Measurements from ENCODE around the gene PPFIBP1. TPM values are rescaled to one million over a fixed set of nuclear protein-coding genes. Genes with fewer than 3 reads are reported as not detected.
A peak's percentile ranks its signal among the peaks of the same experiment; 100 is the strongest.
"Not testable (repeated sequence)": the region's sequence is repeated elsewhere in the genome, so short reads cannot be mapped to it uniquely, and the experiment has no call there.

The PPFIBP1 gene
- total RNA-seq, 1 donor from 2014 or later = 69.3 TPM

DNA sequence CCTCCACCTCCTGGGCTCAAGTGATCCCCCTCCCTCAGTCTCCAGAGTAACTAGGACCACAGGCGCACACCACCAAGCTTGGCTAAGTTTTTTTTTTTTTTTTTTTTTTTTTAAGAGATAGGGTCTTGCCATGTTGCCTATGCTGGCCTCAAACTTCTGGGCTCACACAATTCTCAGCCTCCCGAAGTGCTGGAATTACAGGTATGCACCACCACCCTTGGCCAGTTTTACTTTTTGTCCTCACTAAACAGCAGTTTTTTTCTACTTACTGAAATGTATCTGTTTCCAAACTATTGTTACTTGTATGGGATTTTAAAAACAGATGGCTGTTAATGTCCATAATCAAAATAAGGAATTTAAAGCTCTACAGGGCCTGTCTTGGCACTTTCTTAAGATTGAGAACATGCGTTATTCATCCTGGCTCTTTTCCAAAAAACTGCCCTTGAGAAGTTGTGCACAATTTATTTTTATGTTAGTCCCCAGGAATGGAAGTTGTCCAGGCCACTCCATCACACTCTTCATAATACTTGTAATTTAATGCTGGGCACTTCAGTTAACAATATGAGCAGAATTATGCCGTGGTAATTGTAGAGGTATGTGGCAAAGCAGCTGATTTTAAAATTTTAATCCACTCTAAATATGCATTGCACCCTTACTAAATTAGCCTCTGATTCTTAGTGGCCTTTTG is 120.3 kb downstream of the PPFIBP1 start:
- DNase-seq (ENCODE audit: low spot score in 2 of 2) (no peak), FAIRE-seq (no peak)

DNA sequence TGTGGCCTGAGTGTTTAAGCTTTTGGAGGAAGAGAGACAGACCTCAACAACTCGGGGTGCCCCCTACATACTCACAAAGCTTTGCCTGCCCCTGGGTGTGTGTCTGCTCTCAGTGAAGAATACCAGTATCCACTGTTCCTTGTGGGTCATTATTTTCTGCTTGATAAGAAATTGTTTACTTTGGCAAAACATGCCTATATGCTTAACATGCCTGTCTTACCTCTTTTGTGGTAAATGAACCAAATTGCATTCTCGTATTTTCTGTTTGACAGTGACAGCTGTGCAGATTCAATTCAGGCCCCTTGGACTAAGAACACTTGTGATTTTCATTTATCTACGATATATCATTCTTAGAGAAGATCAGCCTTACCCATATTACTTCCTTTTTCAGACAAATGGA is 121.7 kb downstream of the PPFIBP1 start:
- FAIRE-seq = no peak
- no peak for DNase-seq (ENCODE audit: low spot score in 2 of 2)

DNA sequence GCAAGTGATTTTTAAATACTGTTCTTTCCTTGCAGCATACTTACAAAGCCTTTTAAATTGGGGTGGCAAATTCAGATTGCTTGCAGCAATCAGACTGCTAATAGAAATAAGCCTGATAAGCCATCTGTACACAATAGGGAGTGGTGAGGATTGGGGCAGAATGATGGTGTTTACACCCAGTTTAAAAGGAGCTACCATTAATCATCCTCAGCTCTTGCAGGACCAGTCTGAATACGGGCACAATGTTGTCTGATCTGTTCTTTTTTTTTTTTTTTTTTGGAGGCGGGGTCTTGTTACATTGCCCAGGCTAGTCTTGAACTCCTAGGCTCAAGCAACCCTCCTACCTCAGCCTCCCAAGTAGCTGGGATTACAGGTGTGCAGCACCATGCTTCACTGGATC is 122.1 kb downstream of the PPFIBP1 start:
- FAIRE-seq = no peak

DNA sequence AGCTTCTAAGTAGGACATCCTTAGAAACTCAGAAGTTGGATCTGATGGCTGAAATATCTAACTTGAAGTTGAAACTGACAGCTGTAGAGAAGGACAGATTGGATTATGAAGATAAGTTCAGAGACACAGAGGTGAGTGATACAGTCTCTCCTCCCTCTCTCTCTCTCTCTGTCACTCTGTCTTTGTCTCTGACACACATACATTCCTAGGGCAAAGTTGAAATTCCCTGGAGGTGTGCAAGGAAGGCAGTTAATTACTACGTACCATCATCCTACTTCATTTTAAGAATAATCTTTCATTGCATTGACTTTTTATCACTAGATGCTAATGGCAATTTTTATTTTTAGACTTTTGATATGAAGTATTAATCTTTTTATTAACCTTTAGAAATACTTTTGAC is 126.0 kb downstream of the PPFIBP1 start:
- FAIRE-seq = no peak
- DNase-seq (ENCODE audit: low spot score in 2 of 2) = no peak

More for the DNA sequence above, 122.1 kb downstream of the PPFIBP1 start:
- DNase-seq (ENCODE audit: low spot score in 2 of 2) = no peak

DNA sequence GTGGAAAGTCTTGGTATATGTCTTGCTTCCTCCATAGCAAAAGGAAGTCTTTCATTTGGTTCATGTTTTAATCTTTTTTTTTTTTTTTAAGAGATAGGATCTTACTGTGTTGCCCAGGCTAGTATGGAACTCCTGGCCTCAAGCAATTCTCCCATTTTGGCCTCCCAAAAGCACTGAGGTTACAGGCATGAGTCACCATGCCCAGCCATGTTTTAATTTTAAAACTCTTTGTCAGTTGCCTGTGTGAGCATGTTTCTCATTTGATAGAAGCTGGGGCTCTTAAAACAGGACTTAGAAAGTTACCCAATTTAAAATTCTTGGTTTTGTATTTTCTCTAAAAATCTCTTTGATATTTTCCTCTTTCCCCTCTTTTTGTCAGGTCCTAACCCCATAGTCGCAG is 127.2 kb downstream of the PPFIBP1 start:
- FAIRE-seq = no peak
- DNase-seq (ENCODE audit: low spot score in 2 of 2) = no peak

DNA sequence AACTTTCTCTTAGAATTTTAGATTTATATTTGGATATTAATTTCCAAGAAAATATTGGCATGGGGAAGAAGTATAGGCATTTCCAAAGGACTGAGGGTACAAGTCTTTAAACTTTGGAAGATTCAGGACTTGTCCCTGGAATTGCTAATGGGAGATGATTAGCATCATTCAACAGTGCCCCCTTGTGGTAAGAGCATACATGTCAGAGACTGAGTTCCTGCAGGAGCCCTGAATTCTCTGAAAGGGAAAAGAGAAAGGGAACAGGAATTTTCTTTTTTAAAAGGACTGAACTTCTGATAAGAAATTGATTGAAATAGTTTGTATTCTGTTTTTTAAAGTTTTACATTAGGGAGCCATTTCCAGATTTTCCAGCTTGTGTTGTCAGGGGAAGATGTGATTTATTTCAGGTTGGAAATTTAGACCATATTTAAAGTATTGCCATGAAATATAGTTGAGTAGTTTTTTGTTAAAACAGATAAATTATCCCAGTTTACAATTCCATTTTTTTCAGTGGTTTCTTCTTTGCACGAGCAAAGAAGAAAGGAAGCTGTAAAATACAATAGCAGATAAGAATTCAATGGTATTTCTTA is 128.3 kb downstream of the PPFIBP1 start:
- peak; percentile 70 for FAIRE-seq
- DNase-seq (ENCODE audit: low spot score in 2 of 2) = peak; percentile 28 to 45

DNA sequence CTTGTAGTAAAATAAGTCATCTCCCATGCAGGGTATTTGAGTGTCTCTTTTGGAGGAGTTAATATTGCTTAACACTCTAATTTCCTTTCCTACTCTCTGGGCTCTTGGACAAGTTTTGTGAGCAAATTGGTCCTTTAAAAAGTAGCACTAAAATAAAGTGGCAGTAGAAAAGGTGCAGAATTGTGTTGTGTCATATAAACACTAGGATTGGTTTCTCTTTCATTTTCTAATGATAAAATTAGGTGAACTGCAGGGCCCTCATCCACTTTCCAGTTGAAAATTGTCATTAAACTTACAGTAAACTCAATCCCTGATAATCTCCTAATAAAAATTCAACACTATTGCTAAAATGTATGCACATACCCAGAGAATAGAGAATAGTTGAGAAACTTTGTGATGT is 129.7 kb downstream of the PPFIBP1 start:
- FAIRE-seq (no peak), DNase-seq (ENCODE audit: low spot score in 2 of 2) (no peak)

DNA sequence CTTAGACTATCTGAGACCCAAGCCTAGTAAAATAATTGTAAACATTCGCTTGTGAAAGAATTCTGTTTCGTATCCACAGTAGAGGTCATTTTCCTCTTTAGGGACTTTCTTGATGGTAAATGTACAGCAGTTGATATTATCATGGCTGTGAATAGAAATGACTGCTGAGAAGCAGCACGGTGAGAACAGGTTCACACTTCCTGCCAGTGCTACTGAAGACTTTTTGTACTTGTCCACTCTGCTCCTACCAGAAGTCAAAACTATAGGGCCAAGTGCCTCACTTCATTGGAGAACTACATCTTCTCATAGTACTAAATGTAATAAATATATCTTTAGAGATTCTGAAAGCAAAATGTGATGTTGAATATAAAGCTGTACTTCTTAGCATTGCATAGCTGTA is 131.5 kb downstream of the PPFIBP1 start:
- not testable (repeated sequence) for DNase-seq (ENCODE audit: low spot score in 2 of 2); FAIRE-seq

DNA sequence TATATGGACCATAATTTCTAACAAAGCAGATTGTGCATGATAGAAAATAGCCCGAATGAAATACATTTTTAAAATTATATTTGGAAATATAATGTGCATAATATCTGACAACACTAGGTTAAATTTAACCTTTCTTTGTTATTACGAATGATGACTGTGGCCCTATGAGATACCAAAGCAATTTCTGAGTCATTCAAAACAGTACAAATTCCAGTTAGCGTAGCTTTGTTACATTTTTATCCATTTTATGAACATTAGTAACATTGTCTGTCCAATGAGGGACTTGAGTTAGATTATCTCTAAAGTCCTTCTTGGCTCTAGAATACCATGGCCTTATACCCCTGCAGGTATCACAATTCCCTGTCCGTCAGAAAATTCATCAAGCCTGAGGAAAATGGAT is 133.3 kb downstream of the PPFIBP1 start:
- DNase-seq (ENCODE audit: low spot score in 2 of 2) = no peak
- no peak for FAIRE-seq

DNA sequence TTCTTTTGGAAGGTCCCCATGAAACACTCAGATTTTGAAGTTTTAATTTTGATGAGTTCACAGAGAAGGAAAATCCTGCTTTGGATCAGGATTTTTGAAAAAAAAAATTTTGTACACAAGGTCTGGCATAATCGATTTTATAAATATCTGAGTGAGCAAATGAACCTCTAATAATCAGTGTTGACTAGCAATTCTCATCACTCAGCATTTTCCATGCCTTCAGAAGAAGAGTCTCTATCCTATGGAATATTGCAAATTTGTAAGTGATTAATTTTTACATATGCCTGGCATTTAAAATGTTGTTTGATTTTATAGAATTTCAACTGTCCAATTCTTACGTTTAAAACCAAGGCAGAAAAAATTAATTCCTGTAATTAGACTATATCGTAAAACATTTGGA is 141.7 kb downstream of the PPFIBP1 start:
- FAIRE-seq (no peak), DNase-seq (ENCODE audit: low spot score in 2 of 2) (no peak)

DNA sequence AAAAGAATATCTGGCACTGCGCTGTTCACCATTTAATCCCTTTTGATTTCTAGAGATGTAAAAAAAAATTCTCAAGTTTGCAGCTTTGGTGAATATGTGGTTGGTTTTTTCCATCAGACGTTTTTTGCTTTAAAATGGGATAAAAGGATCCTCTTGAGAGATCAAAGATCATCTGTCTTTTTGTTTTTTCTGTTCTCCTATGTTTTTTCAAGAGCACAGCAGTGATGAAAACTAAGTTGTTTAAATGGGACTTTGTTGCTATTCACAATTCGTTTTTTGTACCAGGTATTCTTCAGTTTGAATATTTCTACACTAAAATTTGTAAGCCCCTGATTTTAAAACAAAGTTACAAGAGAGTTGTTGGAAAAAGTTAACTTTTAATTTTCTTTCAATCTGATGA is 142.5 kb downstream of the PPFIBP1 start:
- FAIRE-seq (no peak), DNase-seq (ENCODE audit: low spot score in 2 of 2) (no peak)

DNA sequence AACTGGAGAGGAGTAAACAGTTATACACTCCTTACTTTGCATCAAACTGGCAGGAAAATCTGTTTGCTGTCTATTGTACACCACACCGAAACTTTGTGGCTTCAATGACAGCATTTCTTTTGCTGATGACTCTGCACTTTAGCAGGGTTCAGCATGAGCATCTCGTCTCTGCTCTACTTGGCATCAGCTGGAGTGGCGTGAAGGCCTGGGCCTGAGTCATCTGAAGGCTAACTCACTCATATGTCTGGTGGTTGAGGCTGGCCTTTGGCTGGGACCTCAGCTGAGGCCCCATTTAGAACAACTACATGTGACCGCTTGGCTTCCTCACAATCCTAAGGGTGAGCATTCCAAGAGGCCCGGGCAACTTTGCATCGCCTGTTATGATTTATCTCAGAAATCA is 143.5 kb downstream of the PPFIBP1 start:
- FAIRE-seq = no peak
- DNase-seq (ENCODE audit: low spot score in 2 of 2) = no peak

DNA sequence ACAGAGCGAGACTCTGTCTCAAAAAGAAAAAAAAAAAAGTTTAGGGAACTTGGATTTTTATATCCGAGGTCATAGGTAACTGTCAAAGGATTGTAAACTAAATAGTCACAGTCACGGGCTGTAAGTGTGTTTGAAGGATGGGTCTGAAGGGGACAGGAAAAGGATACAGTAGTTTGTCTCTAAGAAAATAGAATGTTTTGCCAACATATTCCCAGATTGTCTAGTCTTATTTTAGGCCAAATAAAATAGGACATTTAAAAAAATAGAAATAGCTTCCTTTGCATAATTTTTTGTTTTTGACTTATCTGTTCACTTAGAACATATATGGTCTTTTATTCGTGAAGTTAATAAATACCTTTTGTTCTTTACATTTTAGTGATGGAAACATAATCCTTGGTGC is 148.0 kb downstream of the PPFIBP1 start:
- no peak for FAIRE-seq
- DNase-seq (ENCODE audit: low spot score in 2 of 2) = no peak

DNA sequence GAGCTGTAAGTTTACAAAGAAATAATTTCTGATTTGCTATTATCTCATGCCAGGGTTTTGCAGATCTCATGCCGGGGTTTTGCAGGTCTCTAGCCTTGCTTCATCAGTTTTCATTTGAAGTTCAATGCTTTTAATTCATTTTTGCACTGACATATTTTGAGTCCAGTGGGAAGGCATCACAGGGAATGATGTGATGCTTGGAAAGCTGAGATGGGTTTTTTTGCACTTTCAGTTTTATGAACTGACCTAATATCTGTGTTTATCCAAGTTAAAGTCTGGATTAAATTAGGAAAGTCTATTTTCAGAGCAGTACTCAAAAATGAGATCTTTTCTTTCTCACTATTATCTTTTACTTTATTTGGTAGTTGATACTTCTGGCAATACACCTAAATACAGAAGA is 148.6 kb downstream of the PPFIBP1 start:
- FAIRE-seq (no peak), DNase-seq (ENCODE audit: low spot score in 2 of 2) (no peak)

DNA sequence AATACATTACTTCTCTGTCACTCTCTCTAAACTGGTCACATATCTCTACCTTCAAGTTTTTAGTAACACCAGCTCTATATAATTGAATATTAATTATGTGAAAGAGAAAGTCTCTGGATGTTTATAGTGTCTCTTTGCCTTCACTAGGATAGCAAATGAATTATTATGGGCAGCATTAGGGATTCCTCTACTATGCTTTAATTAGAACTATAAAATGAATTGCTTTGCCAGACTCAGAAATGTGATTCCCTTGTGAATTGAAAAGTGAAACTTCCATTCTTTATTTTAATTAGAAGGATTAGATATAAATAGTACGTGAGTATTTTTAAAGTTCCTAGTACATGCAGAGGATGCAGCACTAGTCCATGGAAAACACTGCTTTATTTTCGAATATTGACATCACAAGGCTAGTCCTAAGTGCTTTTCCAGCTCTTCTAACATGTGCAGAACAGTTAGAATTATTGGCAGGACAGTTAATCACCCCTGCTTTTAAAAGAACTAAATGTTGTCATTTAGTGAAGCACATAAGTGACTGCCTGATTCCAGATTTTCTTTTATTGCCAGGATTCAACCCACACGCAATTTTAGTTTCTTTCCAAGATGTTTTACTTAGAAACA is 149.2 kb downstream of the PPFIBP1 start:
- DNase-seq (ENCODE audit: low spot score in 2 of 2) = no peak
- no peak for FAIRE-seq

DNA sequence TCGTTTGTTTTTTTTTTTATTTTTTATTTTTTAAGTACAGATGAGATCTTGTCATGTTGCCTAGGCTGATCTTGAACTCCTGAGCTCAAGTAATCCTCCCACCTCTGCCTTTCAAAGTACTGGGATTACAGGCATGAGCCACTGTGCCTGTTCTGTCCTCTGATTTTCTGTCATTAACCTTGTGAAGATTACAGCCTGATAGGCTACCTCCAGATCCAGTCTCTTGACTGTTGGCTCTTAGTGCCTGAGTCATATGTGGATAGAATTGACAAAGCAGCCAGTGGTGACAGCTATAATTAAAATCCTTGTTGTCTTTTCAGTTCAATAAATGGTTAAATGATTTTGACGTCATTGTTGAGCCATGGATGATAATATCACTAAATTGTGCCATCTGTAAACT is 151.0 kb downstream of the PPFIBP1 start:
- no peak for FAIRE-seq
- DNase-seq (ENCODE audit: low spot score in 2 of 2) = no peak

DNA sequence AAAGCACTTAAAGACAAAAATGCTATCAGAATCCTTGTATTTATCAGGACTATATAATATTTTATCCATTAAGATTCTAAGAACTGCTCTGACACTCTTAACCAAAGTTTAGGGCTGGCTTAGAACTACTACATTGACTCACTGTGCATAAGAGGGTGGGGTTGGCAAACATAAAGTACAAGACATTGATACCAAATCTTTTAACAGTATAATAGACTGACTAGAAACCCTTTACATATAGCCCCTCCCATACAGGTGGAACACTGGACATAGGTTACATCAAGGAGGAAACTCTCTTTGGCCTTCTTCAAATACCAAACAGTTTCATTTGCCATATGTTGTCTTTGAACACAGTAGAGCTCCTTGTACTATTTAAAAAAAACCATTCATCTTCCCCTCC is 156.6 kb downstream of the PPFIBP1 start:
- no peak for FAIRE-seq
- DNase-seq (ENCODE audit: low spot score in 2 of 2) = no peak

DNA sequence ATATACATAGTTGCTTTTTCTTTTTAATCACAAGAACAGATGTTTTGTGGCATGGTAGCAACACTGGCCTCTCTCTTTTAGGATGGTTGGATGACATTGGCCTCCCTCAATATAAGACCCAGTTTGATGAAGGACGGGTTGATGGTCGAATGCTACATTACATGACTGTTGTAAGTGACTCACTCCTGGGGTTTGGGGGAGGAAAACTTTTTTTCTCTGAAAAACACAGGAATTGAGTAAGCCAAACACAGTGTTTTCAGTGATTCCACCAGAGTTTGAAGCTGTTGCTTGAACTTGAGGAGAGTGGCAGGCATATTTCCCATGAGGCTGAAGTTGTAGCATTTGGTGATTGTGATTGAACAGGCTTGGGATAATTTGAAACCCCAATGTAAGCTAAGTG is 158.5 kb downstream of the PPFIBP1 start:
- no peak for FAIRE-seq
- no peak for DNase-seq (ENCODE audit: low spot score in 2 of 2)

DNA sequence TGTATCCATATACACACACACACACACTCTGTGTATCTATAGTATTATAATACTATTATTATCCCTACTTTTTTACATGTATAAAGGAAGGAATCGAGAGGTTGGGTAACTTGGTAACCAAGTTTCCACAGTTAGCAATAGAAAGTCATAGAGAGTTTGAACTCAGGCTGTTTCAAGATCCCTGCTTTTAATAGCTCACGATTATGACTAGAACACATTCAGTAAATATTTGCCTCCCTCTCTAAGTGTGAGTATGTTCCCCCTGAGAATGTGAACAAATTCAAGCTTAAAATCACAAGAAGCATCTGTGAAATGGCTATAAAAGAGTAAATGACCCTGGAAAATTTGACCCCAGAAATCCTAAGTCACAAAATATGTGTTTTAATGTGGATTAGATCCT is 161.3 kb downstream of the PPFIBP1 start:
- DNase-seq (ENCODE audit: low spot score in 2 of 2) = no peak
- no peak for FAIRE-seq

DNA sequence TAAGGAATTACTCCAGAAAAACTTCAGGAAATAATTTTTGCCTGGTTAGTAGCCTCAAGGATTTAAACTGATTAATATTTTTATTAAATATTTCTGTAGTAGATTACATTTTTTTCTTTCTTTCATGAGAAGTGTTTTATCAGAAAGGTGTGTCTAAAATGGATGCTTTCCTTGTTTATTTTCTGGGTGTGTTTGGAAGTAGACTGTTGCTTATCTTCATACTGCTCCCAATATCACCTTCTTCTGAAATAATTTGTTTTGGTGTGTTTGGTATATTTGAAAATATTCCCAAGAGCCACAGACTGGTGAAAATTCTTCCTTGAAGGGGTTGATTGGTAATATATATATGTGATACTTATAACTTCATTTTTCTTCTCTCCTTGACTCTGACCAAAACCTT is 162.1 kb downstream of the PPFIBP1 start:
- DNase-seq (ENCODE audit: low spot score in 2 of 2) (no peak), FAIRE-seq (no peak)

DNA sequence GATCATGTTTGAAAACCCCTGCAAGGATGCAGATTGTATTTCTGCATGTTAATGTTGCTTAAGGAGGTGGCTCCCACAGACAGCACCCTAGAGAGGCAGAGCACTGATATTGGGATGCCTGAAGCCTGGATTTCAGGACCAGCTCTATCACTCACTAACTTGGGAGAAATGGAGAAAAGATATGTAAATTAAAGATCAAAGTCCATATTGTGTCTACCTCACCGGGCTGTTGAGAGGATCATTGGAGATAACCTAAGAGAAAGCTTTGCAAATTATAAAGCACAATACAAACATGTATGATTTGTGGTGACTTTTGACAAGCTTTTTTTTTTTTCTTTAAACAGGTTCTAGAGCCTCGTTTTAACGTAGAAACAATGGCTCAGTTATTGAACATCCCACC is 164.7 kb downstream of the PPFIBP1 start:
- DNase-seq (ENCODE audit: low spot score in 2 of 2) = no peak
- no peak for FAIRE-seq

DNA sequence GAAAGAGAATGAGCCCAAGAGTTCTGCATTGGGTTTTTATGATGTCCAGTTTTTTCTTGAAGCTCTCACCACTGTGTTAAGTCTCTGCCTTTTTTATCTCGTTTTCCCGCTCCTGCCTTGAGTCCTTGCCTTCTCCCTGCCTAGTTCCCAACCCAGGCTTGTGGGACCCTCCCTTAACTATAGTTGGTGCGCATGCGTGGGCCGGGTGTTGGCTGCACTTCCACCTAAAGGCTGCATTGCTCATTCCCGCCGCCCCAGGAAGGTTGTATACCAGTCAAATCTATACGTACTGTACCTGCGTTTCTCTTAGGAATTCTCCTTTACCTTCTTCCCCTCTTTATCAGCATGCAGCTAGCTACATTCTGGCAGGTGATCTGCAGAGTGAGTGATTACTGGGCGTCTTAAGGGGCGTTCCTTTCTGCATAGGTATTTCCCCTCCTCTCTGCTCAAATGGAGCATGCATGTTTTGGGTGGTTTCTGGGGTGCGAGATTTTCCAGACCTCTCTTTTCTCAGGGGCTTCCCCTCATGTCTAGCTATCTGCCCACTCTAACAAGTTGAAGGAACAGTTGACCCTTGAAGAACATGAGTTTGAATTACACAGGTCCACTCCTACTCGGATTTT is 165.7 kb downstream of the PPFIBP1 start:
- DNase-seq (ENCODE audit: low spot score in 2 of 2) = no peak
- no peak for FAIRE-seq
